Kidney epithelial cell (primary cell): ENCODE measurements around the gene STARD3. TPM values are rescaled to one million over a fixed set of nuclear protein-coding genes. Genes with fewer than 3 reads are reported as not detected.

Experiments
- DNase-seq: peaks from one replicate; pipeline ENCODE4 v3.0.0-alpha.2; 2010; ENCODE audit warnings: low read depth
- H3K27me3 ChIP-seq: 2 replicates; pipeline ENCODE4 v1.6.0; 2011; ENCODE audit warnings: low read length; ENCODE audit not compliant: control insufficient read depth, insufficient read depth
- H3K36me3 ChIP-seq: 2 replicates; pipeline ENCODE4 v1.5.1; 2011; ENCODE audit warnings: low read length; ENCODE audit not compliant: control insufficient read depth, insufficient read depth
- H3K4me3 ChIP-seq: 2 replicates; pipeline ENCODE4 v1.5.1; 2011; ENCODE audit warnings: low read depth, mild to moderate bottlenecking, control low read depth, low read length
- CTCF ChIP-seq: IDR thresholded peaks from 2 replicates; pipeline ENCODE4 v1.5.1; 2011; ENCODE audit warnings: mild to moderate bottlenecking, moderate library complexity, low read length, control low read depth, inconsistent platforms; ENCODE audit not compliant: insufficient read depth, poor library complexity, severe bottlenecking
- total RNA-seq: library from RNA; depleted of rRNA; stranded (reverse); fragments of >200 nt; gene quantifications from 2 replicates; pipeline ENCODE4 v1.2.3, GENCODE V29; 2015

Gene STARD3
- total RNA-seq, 1 donor from 2014 or later = 52.6 TPM

GRCh38 chr17:39599665-39600231 is 37.2 kb upstream of the STARD3 start:
- H3K4me3 ChIP-seq = no peak overlapping the region
- DNase-seq = no peak
- TF ChIP-seq CTCF = no peak
- peaks cover 99% of the 10 kb centered on the region for H3K27me3 ChIP-seq
- no peaks in the 10 kb centered on the region for H3K36me3 ChIP-seq

GRCh38 chr17:39600288-39600996 is 36.5 kb upstream of the STARD3 start:
- Histone ChIP-seq H3K36me3 (no peaks in the 10 kb centered on the region), H3K27me3 (peaks cover 99% of the 10 kb centered on the region), H3K4me3 (no peak overlapping the region)
- TF ChIP-seq CTCF = no peak
- no peak for DNase-seq

- no peak for DNase-seq
- Histone ChIP-seq H3K4me3 (no peak overlapping the region), H3K27me3 (peaks cover 99% of the 10 kb centered on the region), H3K36me3 (no peaks in the 10 kb centered on the region)
- no peak for TF ChIP-seq CTCF
Observed at GRCh38 chr17:39600997-39601597, 35.8 kb upstream of the STARD3 start.

- Histone ChIP-seq H3K36me3 (no peaks in the 10 kb centered on the region), H3K4me3 (no peak overlapping the region), H3K27me3 (peaks cover 99% of the 10 kb centered on the region)
- no peak for DNase-seq
- no peak for TF ChIP-seq CTCF
Observed at GRCh38 chr17:39601758-39602532, 35.0 kb upstream of the STARD3 start.

GRCh38 chr17:39602533-39603303 is 34.2 kb upstream of the STARD3 start:
- DNase-seq = no peak
- H3K4me3 ChIP-seq = no peak overlapping the region
- no peaks in the 10 kb centered on the region for H3K36me3 ChIP-seq
- peaks cover 99% of the 10 kb centered on the region for H3K27me3 ChIP-seq
- TF ChIP-seq CTCF = no peak
